ENCODE data around the gene PLA2G4E. TPM values are rescaled to one million over a fixed set of nuclear protein-coding genes. Genes with fewer than 3 reads are reported as not detected.

PLA2G4E gene
- total RNA-seq, 1 experiment from 2014 or later, result not detected

DNA sequence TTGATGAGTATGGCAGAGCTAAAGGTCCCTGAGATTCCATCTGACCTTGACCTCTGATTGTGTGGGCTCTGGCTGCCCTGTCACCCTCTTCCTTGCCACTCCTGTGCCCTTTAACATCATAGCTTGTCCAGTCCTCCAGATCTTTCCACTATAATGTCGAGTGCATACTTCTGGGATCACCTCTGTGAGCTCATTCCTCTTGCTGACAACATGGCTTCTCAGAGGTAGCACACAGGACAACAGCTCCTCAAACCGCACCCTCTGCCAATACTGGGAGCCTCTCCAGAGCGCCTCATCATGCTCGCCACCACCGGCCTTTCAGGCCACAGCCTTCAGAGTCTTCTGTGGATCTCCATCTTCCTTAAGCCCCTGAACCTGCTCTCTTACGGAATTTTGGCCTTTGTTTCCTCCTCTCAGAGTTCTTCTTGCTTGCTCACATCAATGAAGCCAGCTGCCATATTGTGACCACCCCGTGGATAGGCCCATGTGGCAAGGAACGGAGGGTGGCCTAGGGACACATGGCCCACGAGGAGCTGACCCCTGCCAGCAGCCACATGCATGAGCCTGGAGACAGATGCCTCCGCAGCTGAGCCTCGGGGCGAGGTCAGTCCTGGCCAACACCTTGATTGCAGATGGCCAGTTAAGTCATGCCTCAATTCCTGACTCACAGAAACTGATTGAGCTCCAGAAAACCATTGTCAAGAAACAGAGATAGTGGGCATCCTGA lies 42.4 kb upstream of the PLA2G4E start:
- Histone ChIP-seq H3K9me2 (ENCODE audit: insufficient read depth) (no peaks in the 10 kb centered on the region), H3K79me2 (ENCODE audit: insufficient read depth, low read length) (no peaks in the 10 kb centered on the region), H3K4me3 (replicated peaks in 1 of 2; ENCODE audit: low read depth in 1 of 2, low read length in 2 of 2) (no peak overlapping the region), H3K9me3 (ENCODE audit: control insufficient read depth in 1 of 2, insufficient read depth in 1 of 2, low read depth in 1 of 2, low read length in 2 of 2) (no peaks in the 10 kb centered on the region), H3K4me2 (ENCODE audit: low read length) (no peak overlapping the region), H2AFZ (ENCODE audit: low read depth, low read length, poor library complexity, severe bottlenecking) (no peak overlapping the region), H4K20me1 (ENCODE audit: insufficient read depth) (no peaks in the 10 kb centered on the region), H3K27me3 (ENCODE audit: insufficient read depth, low read length) (no peaks in the 10 kb centered on the region), H3K27ac (ENCODE audit: low read depth, low read length) (no peak overlapping the region), H3K36me3 (ENCODE audit: control insufficient read depth in 1 of 2, insufficient read depth in 2 of 2, low read length in 2 of 2) (no peaks in the 10 kb centered on the region), H3K9ac (ENCODE audit: low read length) (no peak overlapping the region), H3K4me1 (ENCODE audit: control insufficient read depth in 1 of 2, insufficient read depth in 2 of 2, low read length in 2 of 2) (peaks cover 0 to 15% of the 10 kb centered on the region in 2 experiments; a peak in 2 of 4 replicates)
- no peak for ATAC-seq
- no peak for DNase-seq (ENCODE audit: low read depth, low spot score)
- POLR2A ChIA-PET, result interaction anchor here (0.9 kb wide), 1 partner anchor 91 kb away, joined by 3 read pairs; the partner anchor contains the start of gene EHD4
- TF ChIP-seq POLR2AphosphoS5 (IDR thresholded peaks at IDR 0.05; ENCODE audit: low read depth, low read length), result no peak
- TF ChIP-seq JUND (IDR thresholded peaks at IDR 0.05), result no peak
- TF ChIP-seq, protein P1, sequence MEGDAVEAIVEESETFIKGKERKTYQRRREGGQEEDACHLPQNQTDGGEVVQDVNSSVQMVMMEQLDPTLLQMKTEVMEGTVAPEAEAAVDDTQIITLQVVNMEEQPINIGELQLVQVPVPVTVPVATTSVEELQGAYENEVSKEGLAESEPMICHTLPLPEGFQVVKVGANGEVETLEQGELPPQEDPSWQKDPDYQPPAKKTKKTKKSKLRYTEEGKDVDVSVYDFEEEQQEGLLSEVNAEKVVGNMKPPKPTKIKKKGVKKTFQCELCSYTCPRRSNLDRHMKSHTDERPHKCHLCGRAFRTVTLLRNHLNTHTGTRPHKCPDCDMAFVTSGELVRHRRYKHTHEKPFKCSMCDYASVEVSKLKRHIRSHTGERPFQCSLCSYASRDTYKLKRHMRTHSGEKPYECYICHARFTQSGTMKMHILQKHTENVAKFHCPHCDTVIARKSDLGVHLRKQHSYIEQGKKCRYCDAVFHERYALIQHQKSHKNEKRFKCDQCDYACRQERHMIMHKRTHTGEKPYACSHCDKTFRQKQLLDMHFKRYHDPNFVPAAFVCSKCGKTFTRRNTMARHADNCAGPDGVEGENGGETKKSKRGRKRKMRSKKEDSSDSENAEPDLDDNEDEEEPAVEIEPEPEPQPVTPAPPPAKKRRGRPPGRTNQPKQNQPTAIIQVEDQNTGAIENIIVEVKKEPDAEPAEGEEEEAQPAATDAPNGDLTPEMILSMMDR (IDR thresholded peaks at IDR 0.05 in 2 of 3, conservative IDR thresholded peaks at IDR 0.05 in 1 of 3; ENCODE audit: borderline replicate concordance in 1 of 3, insufficient read depth in 1 of 3, low read depth in 2 of 3, low read length in 2 of 3), result no peak
- no peak for TF ChIP-seq ATF3 (IDR thresholded peaks at IDR 0.05)
- no peak for TF ChIP-seq YY1 (IDR thresholded peaks at IDR 0.05; ENCODE audit: extremely low read depth, insufficient replicate concordance, low read depth, low read length)
- no peak for TF ChIP-seq RAD21 (IDR thresholded peaks at IDR 0.05; ENCODE audit: low read depth)
- no peak for TF ChIP-seq ELF1 (IDR thresholded peaks at IDR 0.05; ENCODE audit: borderline replicate concordance, low read depth)
- TF ChIP-seq CBX3 (IDR thresholded peaks at IDR 0.05; ENCODE audit: low read depth), result no peak
- no peak for TF ChIP-seq SIN3A (IDR thresholded peaks at IDR 0.05; ENCODE audit: low read depth)
- TF ChIP-seq CEBPB (IDR thresholded peaks at IDR 0.05; ENCODE audit: low read depth), result no peak
- no peak for TF ChIP-seq TCF7L2 (IDR thresholded peaks at IDR 0.05; ENCODE audit: borderline replicate concordance, extremely low read depth, insufficient read depth, insufficient read length)
- TF ChIP-seq, protein P2, sequence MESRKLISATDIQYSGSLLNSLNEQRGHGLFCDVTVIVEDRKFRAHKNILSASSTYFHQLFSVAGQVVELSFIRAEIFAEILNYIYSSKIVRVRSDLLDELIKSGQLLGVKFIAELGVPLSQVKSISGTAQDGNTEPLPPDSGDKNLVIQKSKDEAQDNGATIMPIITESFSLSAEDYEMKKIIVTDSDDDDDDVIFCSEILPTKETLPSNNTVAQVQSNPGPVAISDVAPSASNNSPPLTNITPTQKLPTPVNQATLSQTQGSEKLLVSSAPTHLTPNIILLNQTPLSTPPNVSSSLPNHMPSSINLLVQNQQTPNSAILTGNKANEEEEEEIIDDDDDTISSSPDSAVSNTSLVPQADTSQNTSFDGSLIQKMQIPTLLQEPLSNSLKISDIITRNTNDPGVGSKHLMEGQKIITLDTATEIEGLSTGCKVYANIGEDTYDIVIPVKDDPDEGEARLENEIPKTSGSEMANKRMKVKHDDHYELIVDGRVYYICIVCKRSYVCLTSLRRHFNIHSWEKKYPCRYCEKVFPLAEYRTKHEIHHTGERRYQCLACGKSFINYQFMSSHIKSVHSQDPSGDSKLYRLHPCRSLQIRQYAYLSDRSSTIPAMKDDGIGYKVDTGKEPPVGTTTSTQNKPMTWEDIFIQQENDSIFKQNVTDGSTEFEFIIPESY (IDR thresholded peaks at IDR 0.05; ENCODE audit: extremely low read depth, insufficient replicate concordance, low read length), result no peak
- no peak for TF ChIP-seq REST (IDR thresholded peaks at IDR 0.05; ENCODE audit: low read depth)
- no peak for TF ChIP-seq ZNF274 (IDR thresholded peaks at IDR 0.05; ENCODE audit: low read depth, low read length)
- TF ChIP-seq EZH2phosphoT487 (IDR thresholded peaks at IDR 0.05; ENCODE audit: borderline replicate concordance), result no peak
- RAD21 ChIA-PET (ENCODE audit: low non-redundant PET in 1 of 2, low total read pairs in 2 of 2, uncharacterized antibody in 2 of 2, unreplicated experiment in 2 of 2), result interaction anchor here in 1 of 2 experiments (0.7 kb wide), 1 partner anchor 92 kb away, joined by 3 read pairs; no protein-coding TSS in a partner anchor
- CTCF ChIA-PET, result interaction anchor here (0.7 to 1.3 kb wide), 4 partner anchors 10 to 74 kb away, joined by 3 to 4 read pairs (median 4); no protein-coding TSS in a partner anchor
- no TSS peak for BruUV-seq (replicated peaks)
- intact Hi-C loops (cut with micrococcal nuclease), result no loop called here

Data from HCT116 (cell line).